SIG-M5 treated with dmso at 0.1 percent for 504 hours (cell line): ENCODE results near the gene DPH5.
"Not testable (repeated sequence)": the region's sequence is repeated elsewhere in the genome, so short reads cannot be mapped to it uniquely, and the experiment has no call there.

ENCODE experiments used
- DNase-seq: peaks from one replicate; lab custom pipeline; 2025; ENCODE audit not compliant: unreplicated experiment; lab: John Stamatoyannopoulos, UW

DPH5 gene

DNA sequence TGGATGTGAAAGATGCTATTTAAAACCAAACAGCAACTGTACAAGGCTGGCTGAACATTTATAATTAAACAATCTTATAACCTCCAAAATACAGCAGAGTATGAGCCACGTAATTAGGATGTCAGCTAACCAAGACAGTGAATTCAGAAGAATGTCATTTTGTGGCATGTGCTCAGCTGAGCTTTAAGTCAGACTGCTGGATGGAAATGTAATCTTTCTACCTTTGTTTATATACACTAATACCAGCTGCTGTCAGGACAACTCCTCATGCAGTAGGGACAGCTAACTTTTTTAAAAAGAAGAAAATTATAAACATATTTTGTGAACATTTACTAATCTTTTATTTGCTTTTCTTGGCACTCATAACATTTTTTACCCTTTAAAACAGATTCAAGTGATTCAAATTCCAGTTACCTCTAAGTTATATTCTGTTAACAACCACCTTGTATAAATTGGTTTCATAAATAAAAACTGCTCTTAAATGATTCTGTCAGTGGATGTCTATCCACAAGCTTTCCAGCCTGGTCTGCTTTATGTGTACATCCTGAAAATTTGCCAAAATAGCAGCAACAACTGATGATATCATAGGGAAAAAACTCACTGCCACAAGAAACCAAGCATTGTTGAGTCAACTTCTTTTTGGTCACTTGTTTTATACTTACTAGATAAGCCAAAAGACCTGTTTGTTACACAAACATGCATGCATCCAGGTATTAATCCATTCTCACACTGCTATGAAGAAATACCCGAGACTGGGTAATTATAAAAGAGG lies 36.1 kb downstream of the DPH5 start:
- no peak for DNase-seq

DNA sequence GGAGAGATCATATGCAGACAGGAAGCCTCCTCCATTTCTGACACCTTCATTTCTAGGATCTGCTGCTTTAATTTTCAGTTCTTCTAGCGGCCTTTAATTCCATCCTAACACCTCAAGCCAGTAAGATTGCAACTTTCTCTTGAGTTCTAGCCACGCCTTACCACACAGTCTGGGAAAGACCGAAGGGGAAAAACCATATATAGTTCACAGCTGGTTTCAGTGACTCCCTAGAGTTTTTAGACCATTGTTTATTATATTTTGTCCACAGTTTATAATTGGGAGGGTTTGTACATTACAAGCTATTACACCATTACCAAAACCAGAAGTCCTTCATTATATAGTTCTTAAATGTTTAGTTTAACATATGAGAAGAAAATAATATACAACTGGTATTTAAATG lies 37.5 kb downstream of the DPH5 start:
- no peak for DNase-seq

DNA sequence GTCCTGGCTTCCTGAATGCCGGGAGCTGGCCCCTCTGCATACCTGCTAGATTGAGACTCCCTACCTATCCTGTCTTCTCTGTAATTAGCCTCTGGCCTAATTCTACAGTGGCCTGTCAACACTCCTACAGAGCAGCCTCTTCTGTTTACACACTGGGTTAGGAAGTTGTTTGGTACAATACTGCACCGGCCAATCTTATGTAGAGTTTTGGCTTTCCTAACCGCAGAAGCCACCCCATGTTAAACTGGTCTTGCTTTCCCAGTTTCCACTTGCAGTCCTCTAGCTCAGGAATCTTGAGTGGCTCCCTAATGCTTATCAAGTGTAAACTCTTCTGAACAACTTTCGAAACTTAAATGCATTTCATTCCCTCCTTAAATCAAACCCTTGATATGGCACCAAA lies 42.8 kb downstream of the DPH5 start:
- DNase-seq = no peak

DNA sequence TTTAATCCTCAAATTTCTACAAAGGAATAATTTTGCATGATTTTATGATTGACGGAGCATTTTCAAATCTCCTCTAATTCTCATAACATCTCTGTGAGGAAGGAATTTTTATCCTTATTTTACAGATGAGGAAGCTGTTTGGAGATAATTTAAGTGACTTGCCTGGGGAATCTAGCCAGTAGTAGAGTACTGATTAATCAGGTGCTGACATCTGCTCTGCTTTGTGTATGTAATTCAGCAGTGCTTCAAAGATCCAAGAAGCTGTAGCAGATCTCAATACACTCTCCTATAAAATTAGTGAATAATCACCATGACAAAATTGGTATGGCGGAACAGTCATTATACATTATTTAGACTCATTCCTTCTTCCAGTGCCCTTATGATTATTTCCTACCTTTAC lies 46.0 kb downstream of the DPH5 start:
- DNase-seq = no peak

DNA sequence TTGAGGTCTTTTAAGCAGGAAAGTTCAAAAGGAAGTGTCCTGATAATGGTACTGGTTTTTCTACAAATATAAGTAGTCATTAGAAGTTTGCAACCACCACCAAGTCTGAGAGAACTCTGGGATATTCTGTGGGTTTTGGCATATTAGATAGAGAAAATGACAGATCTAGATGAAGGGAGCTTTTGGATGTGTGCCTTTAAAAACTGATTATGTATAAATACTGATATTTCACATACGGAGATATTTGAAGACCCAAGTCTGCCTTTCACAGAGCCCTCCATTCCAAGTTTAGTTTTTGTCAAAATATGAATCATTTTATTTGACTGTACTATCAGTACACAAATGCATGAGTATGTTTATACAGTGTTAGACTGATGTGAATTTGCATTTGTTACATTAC lies 48.6 kb downstream of the DPH5 start:
- DNase-seq = no peak

DNA sequence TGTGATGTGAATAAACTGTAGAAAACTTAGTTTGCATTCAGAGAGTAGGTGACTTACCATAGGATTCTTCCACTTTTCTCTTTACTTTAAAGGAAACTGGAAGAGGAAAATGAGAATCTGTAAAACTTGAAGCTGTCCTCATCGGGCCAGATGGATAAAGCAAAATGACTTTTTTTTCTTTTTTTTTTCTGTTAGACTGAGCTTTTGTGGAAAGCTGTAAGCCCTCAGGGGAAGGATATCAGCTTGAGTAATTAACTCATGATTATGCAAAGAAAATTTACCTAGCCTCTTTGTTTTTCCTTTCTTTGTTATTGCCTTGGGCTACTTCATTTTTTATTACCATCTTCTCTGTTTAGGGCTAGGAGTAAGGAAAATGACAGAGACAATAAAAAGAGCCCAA lies 53.4 kb downstream of the DPH5 start:
- no peak for DNase-seq

DNA sequence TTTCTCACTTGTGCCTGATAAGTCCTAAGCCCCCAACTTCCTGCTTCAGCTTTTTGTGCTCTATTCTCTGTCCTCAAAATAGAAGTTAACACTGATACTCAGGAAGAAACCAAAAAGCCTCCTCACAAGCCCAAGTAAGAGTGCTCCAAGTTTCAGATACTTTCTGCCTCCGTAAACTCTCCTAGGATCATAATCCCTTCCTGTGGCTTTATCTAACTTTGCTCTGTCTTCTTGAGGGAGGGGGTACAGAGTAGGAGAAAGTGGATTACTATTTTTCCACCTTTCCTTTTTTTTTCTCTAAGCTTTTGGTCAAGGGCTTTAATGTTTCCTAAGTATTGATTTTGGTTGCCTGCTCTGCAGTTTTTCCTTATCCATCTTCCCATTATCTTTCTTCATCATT lies 54.6 kb downstream of the DPH5 start:
- DNase-seq = no peak

DNA sequence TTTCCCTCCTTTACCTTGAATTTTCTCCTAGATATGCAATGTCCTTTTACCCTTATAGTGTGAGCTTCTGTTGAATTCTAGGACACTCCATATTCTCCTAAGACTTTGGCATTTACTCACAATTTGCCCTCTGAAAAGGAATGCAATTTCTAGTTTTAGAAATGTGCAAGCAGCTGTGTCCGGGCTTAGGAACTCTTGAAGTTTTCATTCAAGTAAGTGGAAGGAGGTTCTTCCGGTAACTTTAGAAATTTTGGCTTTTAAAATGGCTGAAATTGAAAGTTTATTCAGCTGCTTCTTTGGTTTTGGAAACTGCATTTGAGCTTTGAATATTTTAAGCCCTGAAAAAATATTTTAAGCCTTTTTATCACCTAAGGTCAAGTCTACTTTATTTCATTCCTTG lies 56.3 kb downstream of the DPH5 start:
- no peak for DNase-seq

DNA sequence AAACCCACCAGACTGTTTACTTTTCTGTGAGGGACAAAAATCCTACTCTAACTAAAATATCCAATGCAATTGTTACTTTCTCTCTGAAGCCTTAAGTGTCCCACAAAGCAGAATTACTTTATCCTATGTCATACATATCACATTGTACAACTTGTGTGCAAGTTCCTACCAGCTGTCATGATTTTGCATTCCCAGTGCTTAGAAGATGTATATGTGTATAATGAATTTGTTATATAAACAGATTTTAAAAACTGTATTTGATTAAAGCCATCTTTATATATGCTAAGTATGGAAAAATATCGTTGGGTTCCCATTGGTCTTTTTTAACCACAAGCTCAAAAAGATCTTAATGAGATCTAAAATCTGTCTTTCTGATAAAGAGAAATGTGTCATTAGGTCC lies 57.0 kb downstream of the DPH5 start:
- no peak for DNase-seq

DNA sequence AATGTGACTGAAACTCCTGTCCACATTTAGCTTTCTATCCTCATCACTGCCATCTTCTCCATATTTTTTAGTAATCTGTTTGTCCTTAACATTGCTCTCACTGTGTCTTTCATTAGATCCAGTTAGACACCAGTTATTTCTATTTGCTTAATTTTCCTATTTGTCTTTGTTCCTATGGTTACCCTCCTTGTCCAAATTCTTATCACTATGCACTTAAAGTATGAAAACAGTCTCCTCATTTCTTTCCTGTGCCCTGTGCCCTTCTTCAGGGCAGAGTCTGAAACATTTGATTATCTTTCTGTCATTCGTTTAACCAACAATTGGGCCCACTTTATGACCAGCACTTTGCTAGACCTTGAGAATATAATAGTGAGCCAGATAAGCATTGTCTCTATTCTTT lies 65.5 kb downstream of the DPH5 start:
- no peak for DNase-seq

DNA sequence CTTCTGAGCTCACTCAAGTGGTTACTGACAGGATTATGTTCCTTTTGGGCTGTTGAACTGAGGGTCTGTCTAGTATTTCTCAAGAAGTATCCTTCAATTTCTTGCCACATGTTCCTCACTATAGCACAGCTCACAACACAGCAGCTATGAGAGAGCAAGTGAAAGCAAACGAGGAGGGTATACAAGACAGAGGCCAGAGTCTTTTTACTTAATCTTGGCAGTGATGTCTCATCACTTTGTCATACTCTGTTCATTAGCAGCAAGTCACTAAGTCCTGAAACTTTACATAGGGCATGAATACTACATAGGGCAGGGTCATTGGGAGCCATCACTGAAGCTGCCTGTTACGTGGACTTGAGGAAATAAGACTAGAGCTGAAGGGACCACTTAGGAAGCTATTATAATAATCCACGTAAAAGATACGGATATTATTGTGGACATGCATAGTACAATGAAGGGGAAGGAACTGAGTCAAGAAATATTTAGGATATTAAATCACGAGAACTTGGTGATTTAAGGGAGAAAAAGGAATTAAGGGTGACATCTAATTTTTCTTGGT lies 66.0 kb downstream of the DPH5 start:
- no peak for DNase-seq

DNA sequence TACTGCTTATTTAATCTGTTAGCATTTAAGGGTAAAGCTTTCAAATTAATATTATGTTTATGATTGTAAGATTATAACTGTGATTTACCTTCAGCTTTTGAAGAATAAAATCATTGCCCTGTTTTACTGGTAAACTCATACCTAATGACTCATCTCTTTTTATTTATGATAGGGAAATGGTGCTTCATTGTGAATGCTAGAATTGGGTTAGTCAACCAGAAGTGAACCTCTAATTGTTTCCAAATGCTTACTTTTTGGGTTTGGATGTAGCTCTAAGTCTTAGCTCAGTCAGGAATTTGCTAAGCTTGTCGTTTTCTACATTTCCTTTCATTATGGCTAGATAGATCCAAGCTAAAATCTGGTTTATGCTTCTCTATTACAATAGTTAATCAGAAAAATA lies 70.3 kb downstream of the DPH5 start:
- no peak for DNase-seq

DNA sequence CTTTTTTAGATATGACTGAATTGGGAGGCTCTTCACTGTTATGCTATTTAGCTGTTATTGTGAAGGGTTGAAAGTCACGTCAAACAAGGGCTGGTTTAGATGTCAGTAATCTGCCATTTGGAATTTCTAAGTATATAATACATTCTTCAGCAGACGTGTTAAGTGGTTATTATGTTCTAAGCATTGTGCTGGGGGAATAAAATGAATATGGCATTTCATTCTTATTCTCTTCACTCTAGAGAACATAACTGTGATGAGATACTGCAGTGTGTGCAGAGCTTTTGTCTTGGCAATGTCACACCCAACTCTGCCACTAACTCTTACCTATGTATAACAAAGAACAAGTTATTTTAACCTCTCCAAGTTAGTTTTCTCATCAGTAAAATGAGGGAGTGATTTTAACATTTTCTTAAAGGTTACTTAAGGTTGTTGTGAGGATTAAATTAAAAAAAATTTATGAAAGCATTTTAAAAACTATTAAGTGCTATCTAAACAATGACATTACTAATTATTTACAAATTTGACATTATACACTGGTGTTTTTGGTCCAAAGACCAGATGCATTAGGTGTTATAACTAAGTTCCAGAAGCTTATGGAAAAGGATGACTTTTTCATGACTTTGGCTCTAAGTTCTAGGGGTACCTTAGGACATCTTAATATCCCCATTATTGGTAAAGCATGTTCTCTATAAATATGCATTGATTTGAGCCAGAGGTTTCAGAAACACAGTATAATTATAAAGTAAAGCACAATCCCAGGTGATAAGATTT lies 71.4 kb downstream of the DPH5 start:
- no peak for DNase-seq

DNA sequence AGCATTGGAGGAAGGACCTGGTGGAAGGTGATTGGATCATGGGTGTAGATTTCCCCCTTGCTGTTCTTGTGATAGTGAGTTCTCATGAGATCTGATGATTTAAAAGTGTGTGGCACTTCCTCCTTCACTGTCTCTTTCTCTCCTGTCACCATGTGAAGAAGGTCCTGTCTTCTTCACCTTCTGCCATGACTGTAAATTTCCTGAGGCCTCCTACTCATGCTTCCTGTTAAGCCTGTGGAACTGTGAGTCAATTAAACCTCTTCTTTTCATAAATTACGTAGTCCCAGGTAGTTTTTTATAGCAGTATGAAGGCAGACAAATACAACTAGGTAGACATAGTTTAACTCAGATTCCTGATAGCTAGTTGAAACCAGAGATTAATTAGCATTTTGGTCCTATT lies 72.6 kb downstream of the DPH5 start:
- not testable (repeated sequence) for DNase-seq

DNA sequence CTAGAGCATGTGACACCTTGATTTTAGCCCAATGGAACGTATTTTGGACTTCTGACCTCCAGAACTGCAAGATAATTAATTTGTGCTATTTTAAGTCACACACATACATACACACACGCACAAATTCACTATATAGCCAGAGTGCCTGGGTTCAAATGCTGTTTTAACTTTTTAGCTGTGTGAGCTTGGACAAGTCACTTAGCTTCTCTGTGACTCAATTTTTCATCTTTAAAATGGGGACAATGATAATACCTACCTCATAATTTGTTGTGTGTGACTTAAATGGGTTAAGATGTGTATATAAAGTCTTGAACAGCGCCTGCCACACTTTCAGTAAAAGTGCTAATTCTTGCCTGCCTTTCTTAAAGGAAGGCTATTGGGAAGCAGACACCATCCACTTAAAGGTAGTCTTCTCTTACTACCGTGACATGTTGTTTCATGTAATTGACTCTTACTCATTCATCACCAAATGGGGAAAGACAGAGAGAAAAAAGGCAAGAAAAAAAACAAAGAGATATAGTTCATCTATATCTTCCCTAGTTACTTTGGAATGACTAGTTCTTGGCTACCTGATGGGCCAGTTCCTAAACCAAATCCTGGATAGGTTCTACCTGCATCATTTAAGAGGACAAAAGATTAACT lies 73.4 kb downstream of the DPH5 start:
- no peak for DNase-seq

DNA sequence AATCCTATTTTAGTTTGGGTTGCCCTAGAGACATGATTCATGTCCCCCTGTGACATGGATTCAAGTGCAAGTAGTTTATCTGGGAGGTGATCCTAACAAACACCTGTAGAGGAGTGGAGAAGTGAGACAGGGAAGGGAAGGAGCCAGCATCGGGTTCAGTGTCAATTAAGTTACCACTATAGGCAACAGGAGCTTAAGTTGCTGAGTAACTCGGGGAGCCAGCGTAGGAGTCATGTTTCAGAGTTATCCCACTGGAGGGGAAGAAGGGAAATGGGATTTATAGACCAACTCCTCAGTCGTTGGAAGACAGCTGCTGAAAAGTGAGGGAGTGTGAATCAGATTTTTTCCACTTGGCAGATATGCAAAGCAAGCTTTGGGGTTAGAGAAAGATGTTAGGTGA lies 74.8 kb downstream of the DPH5 start:
- no peak for DNase-seq

DNA sequence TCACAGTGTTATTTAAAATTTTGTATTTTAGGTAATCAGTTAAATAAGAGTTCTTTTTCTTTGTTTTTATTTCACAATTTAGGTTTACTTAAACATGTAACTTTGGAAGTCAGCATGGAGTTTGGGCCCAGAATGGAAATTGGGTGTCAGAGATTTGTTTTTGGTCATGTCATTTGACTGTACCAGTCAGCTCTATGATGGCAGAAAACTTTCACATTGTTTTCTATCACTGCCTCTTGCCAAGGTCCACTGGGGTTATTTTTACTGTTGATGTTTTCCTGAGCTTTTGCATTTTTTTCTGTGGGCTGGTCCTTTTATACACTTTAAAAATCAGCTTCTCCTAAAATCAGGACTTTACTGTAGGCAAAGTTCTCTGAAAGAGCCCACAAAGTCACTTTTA lies 75.2 kb downstream of the DPH5 start:
- DNase-seq = no peak

DNA sequence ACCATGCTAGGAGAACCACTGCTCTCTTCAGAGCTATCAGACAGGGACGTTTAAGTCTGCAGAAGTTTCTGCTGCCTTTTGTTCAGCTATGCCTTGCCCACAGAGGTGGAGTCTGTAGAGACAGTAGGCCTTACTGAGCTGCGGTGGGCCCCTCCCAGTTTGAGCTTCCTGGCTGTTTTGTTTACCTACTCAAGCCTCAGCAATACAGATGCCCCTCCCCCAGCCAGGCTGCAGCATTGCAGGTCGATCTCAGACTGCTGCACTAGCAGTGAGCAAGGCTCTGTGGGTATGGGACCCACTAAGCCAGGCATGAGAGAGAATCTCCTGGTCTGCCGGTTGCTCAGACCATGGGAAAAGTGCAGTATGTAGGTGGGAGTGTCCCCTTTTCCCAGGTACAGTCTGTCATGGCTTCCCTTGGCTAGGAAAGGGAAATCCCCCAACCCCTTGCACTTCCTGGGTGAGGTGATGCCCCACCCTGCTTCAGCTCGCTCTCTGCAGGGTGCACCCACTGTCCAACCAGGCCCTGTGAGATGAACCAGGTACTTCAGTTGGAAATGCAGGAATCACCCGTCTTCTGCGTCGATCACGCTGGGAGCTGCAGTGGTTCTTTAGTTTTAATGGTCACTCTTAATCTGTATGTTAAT lies 75.9 kb downstream of the DPH5 start:
- not testable (repeated sequence) for DNase-seq

DNA sequence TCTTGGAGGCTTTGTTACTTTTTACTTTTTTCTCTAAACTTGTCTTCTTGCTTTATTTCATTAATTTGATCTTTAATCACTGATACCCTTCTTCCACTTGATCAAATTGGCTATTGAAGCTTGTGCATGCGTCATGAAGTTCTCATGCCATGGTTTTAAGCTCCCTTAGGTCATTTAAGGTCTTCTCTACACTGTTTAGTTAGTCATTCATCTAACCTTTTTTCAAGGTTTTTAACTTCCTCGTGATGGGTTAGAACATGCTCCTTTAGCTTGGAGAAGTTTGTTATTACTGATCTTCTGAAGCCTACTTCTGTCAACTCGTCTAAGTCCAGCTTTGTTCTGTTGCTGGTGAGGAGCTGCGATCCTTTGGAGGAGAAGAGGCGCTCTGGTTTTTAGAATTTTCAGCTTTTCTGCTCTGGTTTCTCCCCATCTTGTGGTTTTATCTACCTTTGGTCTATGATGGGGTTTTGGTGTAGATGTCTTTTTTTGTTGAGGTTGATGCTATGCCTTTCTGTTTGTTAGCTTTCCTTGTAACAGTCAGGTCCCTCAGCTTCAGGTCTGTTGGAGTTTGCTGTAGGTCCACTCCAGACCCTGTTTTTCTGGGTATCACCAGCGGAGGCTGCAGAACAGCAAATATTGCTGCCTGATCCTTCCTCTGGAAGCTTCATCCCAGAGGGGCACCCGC lies 76.7 kb downstream of the DPH5 start:
- not testable (repeated sequence) for DNase-seq

DNA sequence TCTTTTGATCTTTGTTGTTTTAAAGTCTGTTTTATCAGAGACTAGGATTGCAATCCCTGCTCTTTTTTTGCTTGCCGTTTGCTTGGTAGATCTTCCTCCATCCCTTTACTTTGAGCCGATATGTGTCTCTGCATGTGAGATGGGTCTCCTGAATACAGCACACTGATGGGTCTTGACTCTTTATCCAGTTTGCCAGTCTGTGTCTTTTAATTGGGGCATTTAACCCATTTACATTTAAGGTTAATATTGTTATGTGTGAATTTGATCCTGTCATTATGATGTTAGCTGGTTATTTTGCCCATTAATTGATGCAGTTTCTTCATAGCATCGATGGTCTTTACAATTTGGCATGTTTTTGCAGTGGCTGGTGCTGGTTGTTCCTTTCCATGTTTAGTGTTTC lies 77.8 kb downstream of the DPH5 start:
- not testable (repeated sequence) for DNase-seq

DNA sequence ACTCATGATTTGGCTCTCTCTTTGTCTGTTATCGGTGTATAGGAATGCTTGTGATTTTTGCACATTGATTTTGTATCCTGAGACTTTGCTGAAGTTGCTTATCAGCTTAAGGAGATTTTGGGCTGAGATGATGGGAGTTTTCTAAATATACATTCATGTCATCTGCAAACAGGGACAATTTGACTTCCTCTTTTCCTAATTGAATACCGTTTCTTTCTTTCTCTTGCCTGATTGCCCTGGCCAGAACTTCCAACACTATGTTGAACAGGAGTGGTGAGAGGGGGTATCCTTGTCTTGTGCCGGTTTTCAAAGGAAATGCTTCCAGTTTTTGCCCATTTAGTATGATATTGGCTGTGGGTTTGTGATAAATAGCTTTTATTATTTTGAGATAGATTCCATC lies 79.5 kb downstream of the DPH5 start:
- not testable (repeated sequence) for DNase-seq
